ENCODE results near the gene RPUSD3. TPM values are rescaled to one million over a fixed set of nuclear protein-coding genes. Genes with fewer than 3 reads are reported as not detected.

The RPUSD3 gene
- total RNA-seq, 1 donor from 2014 or later, result 48.4 TPM

GRCh38 chr3:9846931-9847488 is 3.2 kb upstream of the RPUSD3 start:
- no peak for DNase-seq (ENCODE audit: low spot score in 2 of 2, unreplicated experiment in 2 of 2)
- peaks cover 5% of the 10 kb centered on the region for H3K36me3 Mint-ChIP-seq
- H3K9me3 Mint-ChIP-seq, result no peaks in the 10 kb centered on the region
- H3K27me3 Mint-ChIP-seq (ENCODE audit: low read depth), result peaks cover 5% of the 10 kb centered on the region
- TF ChIP-seq CTCF (IDR thresholded peaks at IDR 0.05; ENCODE audit: unreplicated experiment), result no peak
- peaks cover 25% of the 10 kb centered on the region for H3K4me1 Mint-ChIP-seq
- no peak overlapping the region for H3K4me3 Mint-ChIP-seq
- H3K27ac Mint-ChIP-seq, result no peak overlapping the region

- Mint-ChIP-seq H3K4me3 (no peak overlapping the region), H3K27ac (no peak overlapping the region), H3K36me3 (peaks cover 10% of the 10 kb centered on the region), H3K4me1 (peaks cover 23% of the 10 kb centered on the region), H3K27me3 (ENCODE audit: low read depth) (no peaks in the 10 kb centered on the region), H3K9me3 (no peaks in the 10 kb centered on the region)
- TF ChIP-seq CTCF (IDR thresholded peaks at IDR 0.05; ENCODE audit: unreplicated experiment), result no peak
- no peak for DNase-seq (ENCODE audit: low spot score in 2 of 2, unreplicated experiment in 2 of 2)
Measured at GRCh38 chr3:9846231-9846630, 2.4 kb upstream of the RPUSD3 start.

GRCh38 chr3:9841015-9841414 is 2.8 kb downstream of the RPUSD3 start:
- Mint-ChIP-seq H3K9me3 (no peaks in the 10 kb centered on the region), H3K36me3 (peaks cover 17% of the 10 kb centered on the region), H3K4me3 (no peak overlapping the region), H3K27me3 (ENCODE audit: low read depth) (no peaks in the 10 kb centered on the region), H3K4me1 (peaks cover 11% of the 10 kb centered on the region), H3K27ac (no peak overlapping the region)
- DNase-seq (ENCODE audit: low spot score in 2 of 2, unreplicated experiment in 2 of 2), result no peak
- TF ChIP-seq CTCF (IDR thresholded peaks at IDR 0.05; ENCODE audit: unreplicated experiment), result no peak

- no peaks in the 10 kb centered on the region for H3K9me3 Mint-ChIP-seq
- peaks cover 8% of the 10 kb centered on the region for H3K4me1 Mint-ChIP-seq
- no peak overlapping the region for H3K27ac Mint-ChIP-seq
- TF ChIP-seq CTCF (IDR thresholded peaks at IDR 0.05; ENCODE audit: unreplicated experiment), result no peak
- H3K4me3 Mint-ChIP-seq, result no peak overlapping the region
- no peak for DNase-seq (ENCODE audit: low spot score in 2 of 2, unreplicated experiment in 2 of 2)
- H3K27me3 Mint-ChIP-seq (ENCODE audit: low read depth), result no peaks in the 10 kb centered on the region
- H3K36me3 Mint-ChIP-seq, result peaks cover 30% of the 10 kb centered on the region
Measured at GRCh38 chr3:9838856-9839255, 5.0 kb downstream of the RPUSD3 start.

GRCh38 chr3:9837701-9838582 is 5.9 kb downstream of the RPUSD3 start:
- H3K4me1 Mint-ChIP-seq, result peaks cover 1% of the 10 kb centered on the region
- peaks cover 30% of the 10 kb centered on the region for H3K36me3 Mint-ChIP-seq
- H3K27me3 Mint-ChIP-seq (ENCODE audit: low read depth), result no peaks in the 10 kb centered on the region
- no peak overlapping the region for H3K4me3 Mint-ChIP-seq
- DNase-seq (ENCODE audit: low spot score in 2 of 2, unreplicated experiment in 2 of 2), result no peak
- H3K9me3 Mint-ChIP-seq, result no peaks in the 10 kb centered on the region
- no peak overlapping the region for H3K27ac Mint-ChIP-seq
- no peak for TF ChIP-seq CTCF (IDR thresholded peaks at IDR 0.05; ENCODE audit: unreplicated experiment)
